CD14-positive monocyte (primary cell): ENCODE results near the gene ALDH7A1. TPM values are rescaled to one million over a fixed set of nuclear protein-coding genes. Genes with fewer than 3 reads are reported as not detected.

ENCODE experiments used
- DNase-seq, 3 donors: peaks; one replicate each; pipeline ENCODE4 v3.0.0-alpha.2; 2011 to 2022
- H2AFZ ChIP-seq: 2 replicates; pipeline ENCODE4 v1.6.0; 2012; ENCODE audit warnings: mild to moderate bottlenecking, low read depth, low read length, inconsistent platforms; ENCODE audit not compliant: insufficient read depth, poor library complexity, severe bottlenecking
- H3K27ac ChIP-seq, 2 donors: 1 replicate in 1 of 2; 2 replicates in 1 of 2; pipeline ENCODE4 v1.5.1; 2012 to 2013; ENCODE audit warnings: low read length in 2 of 2, control low read depth in 1 of 2, inconsistent platforms in 1 of 2, low read depth in 1 of 2, mild to moderate bottlenecking in 1 of 2
- H3K27me3 ChIP-seq, 2 donors: one replicate each; pipeline versions ENCODE4 v1.6.0 to v1.6.1; 2011 to 2013; ENCODE audit warnings: low read length in 2 of 2; ENCODE audit not compliant: control insufficient read depth in 2 of 2, insufficient read depth in 2 of 2
- H3K36me3 ChIP-seq, 2 donors: replicated peaks in 1 of 2; 1 replicate in 1 of 2; 2 replicates in 1 of 2; pipeline versions ENCODE4 v1.5.1 to v1.6.1; 2012 to 2013; ENCODE audit warnings: low read length in 2 of 2, control low read depth in 1 of 2, inconsistent platforms in 1 of 2, mild to moderate bottlenecking in 1 of 2; ENCODE audit not compliant: insufficient read depth in 2 of 2, control insufficient read depth in 1 of 2
- H3K4me1 ChIP-seq, 2 donors: 1 replicate in 1 of 2; 2 replicates in 1 of 2; pipeline versions ENCODE4 v1.5.1 to v1.6.1; 2012 to 2013; ENCODE audit warnings: low read length in 2 of 2, control low read depth in 1 of 2, inconsistent platforms in 1 of 2, mild to moderate bottlenecking in 1 of 2, moderate library complexity in 1 of 2; ENCODE audit not compliant: insufficient read depth in 2 of 2, control insufficient read depth in 1 of 2
- H3K4me2 ChIP-seq: replicated peaks from 2 replicates; pipeline ENCODE3; 2012; ENCODE audit warnings: low read length, moderate library complexity, mild to moderate bottlenecking; ENCODE audit not compliant: poor library complexity, severe bottlenecking; ENCODE audit errors: extremely low read depth
- H3K4me3 ChIP-seq, 3 experiments: fragments of 200-600 bp in 1 of 3; sonication (generic) in 1 of 3; replicated peaks in 1 of 3; 1 replicate in 2 of 3; 2 replicates in 1 of 3; pipeline ENCODE4 v1.5.1; 2011 to 2013; ENCODE audit warnings: low read length in 3 of 3, mild to moderate bottlenecking in 3 of 3, control low read depth in 2 of 3, low read depth in 2 of 3, inconsistent platforms in 1 of 3, moderate library complexity in 1 of 3
- H3K79me2 ChIP-seq: 2 replicates; pipeline ENCODE4 v1.6.0; 2012; ENCODE audit warnings: mild to moderate bottlenecking, control low read depth, inconsistent platforms, low read length, moderate library complexity; ENCODE audit not compliant: insufficient read depth
- H3K9ac ChIP-seq: 2 replicates; pipeline ENCODE4 v1.6.0; 2017; ENCODE audit warnings: low read length, mild to moderate bottlenecking; ENCODE audit not compliant: insufficient read depth, poor library complexity, severe bottlenecking
- H3K9me3 ChIP-seq, 2 donors: replicated peaks in 1 of 2; 1 replicate in 1 of 2; 2 replicates in 1 of 2; pipeline versions ENCODE4 v1.5.1 to v1.6.1; 2012 to 2013; ENCODE audit warnings: low read length in 2 of 2, control low read depth in 1 of 2; ENCODE audit not compliant: control insufficient read depth in 1 of 2, insufficient read depth in 1 of 2
- H4K20me1 ChIP-seq: 2 replicates; pipeline ENCODE4 v1.6.0; 2012; ENCODE audit warnings: mild to moderate bottlenecking, low read length, control low read depth, moderate library complexity; ENCODE audit not compliant: insufficient read depth
- H3K27ac Mint-ChIP-seq, 7 donors: one replicate each; pipeline ENCODE4 v1.8.0; 2020; ENCODE audit warnings: mild to moderate bottlenecking in 7 of 7, mixed read lengths in 7 of 7, moderate library complexity in 6 of 7, inconsistent platforms in 2 of 7
- H3K27me3 Mint-ChIP-seq, 3 donors: one replicate each; pipeline ENCODE4 v1.8.0; 2021 to 2022; ENCODE audit warnings: low read depth in 3 of 3, mild to moderate bottlenecking in 3 of 3, mixed read lengths in 3 of 3, moderate library complexity in 3 of 3, inconsistent platforms in 1 of 3
- H3K36me3 Mint-ChIP-seq, 2 donors: one replicate each; pipeline ENCODE4 v1.8.0; 2020; ENCODE audit warnings: mixed read lengths in 2 of 2, inconsistent platforms in 1 of 2, mild to moderate bottlenecking in 1 of 2
- H3K4me1 Mint-ChIP-seq: one replicate; pipeline ENCODE4 v1.8.0; 2020; ENCODE audit warnings: mild to moderate bottlenecking, mixed read lengths
- H3K4me3 Mint-ChIP-seq, 2 donors: one replicate each; pipeline ENCODE4 v1.8.0; 2020; ENCODE audit warnings: mild to moderate bottlenecking in 2 of 2, mixed read lengths in 2 of 2, moderate library complexity in 1 of 2
- H3K9me3 Mint-ChIP-seq, 7 donors: one replicate each; pipeline ENCODE4 v1.8.0; 2020 to 2022; ENCODE audit warnings: mixed read lengths in 7 of 7, mild to moderate bottlenecking in 6 of 7, moderate library complexity in 6 of 7, inconsistent platforms in 2 of 7
- WGBS: methylation state at CpG from one replicate; pipeline ENCODE4 v1.1.5; 2013; ENCODE audit warnings: missing lambda C conversion rate; ENCODE audit not compliant: insufficient coverage; 5-methylcytosine and 5-hydroxymethylcytosine counted together
- intact Hi-C, 2 donors: fragments of 100-400 bp; cut with micrococcal nuclease; formaldehyde crosslinking; loops; one replicate each; pipeline versions ENCODE4 v1.15.0 to v1.15.1; 2023
- polyA plus RNA-seq, 3 donors: library from polyadenylated mRNA; depleted of rRNA in 1 of 3; unstranded in 2 of 3; stranded (reverse) in 1 of 3; fragments of 300-500 nt in 2 of 3; fragments of >200 nt in 1 of 3; fragmentation: Illumina TruSeq in 2 of 3; gene quantifications; 1 replicate in 2 of 3; 2 replicates in 1 of 3; pipeline ENCODE4 v1.2.3, GENCODE V29; 2012 to 2021
- TF ChIP-seq, protein P1 (sequence below): fragments of 200-600 bp; IDR thresholded peaks from one replicate; pipeline ENCODE4 v1.8.0; 2022; ENCODE audit warnings: antibody characterized with exemption, mild to moderate bottlenecking

Gene ALDH7A1
- polyA plus RNA-seq, 3 donors, result 0.44 to 0.67 (median 0.59) TPM

DNA sequence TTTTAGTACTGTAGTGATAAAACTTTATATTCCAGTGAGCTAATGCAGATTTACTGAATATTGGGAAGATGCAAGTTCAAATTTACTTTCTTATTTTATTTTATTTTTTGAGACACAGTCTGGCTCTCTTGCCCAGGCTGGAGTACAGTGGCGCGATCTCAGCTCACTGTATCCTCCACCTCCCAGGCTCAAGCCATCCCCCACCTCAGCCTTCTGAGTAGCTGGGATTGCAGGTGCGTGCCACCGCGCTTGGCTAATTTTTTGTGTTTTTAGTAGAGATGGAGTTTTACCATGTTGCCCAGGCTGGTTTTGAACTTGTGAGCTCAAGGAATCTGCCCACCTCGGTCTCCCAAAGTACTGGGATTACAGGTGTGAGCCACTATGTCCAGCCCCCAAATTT, 15.6 kb upstream of the ALDH7A1 start:
- no peak for DNase-seq
- H3K27me3 Mint-ChIP-seq, result no peaks in the 10 kb centered on the region
- no peaks in the 10 kb centered on the region for H3K9me3 Mint-ChIP-seq
- Histone ChIP-seq H3K4me3 (no peak overlapping the region), H3K4me1 (no peaks in the 10 kb centered on the region), H2AFZ (no peak overlapping the region), H3K27me3 (no peaks in the 10 kb centered on the region), H3K4me2 (no peak overlapping the region), H3K36me3 (peaks cover 54 to 90% of the 10 kb centered on the region in 2 donors), H3K9me3 (no peaks in the 10 kb centered on the region), H3K27ac (no peak overlapping the region), H3K79me2 (peaks cover 59% of the 10 kb centered on the region), H3K9ac (no peak overlapping the region), H4K20me1 (peaks cover 40% of the 10 kb centered on the region)
- no peak overlapping the region for H3K27ac Mint-ChIP-seq
- H3K4me1 Mint-ChIP-seq, result peaks cover 5% of the 10 kb centered on the region
- WGBS, result no CpG with 5 or more reads among the region's 6 CpGs
- TF ChIP-seq, protein P1, sequence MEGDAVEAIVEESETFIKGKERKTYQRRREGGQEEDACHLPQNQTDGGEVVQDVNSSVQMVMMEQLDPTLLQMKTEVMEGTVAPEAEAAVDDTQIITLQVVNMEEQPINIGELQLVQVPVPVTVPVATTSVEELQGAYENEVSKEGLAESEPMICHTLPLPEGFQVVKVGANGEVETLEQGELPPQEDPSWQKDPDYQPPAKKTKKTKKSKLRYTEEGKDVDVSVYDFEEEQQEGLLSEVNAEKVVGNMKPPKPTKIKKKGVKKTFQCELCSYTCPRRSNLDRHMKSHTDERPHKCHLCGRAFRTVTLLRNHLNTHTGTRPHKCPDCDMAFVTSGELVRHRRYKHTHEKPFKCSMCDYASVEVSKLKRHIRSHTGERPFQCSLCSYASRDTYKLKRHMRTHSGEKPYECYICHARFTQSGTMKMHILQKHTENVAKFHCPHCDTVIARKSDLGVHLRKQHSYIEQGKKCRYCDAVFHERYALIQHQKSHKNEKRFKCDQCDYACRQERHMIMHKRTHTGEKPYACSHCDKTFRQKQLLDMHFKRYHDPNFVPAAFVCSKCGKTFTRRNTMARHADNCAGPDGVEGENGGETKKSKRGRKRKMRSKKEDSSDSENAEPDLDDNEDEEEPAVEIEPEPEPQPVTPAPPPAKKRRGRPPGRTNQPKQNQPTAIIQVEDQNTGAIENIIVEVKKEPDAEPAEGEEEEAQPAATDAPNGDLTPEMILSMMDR, result no peak
- intact Hi-C loops, result no loop called here
- H3K4me3 Mint-ChIP-seq, result no peak overlapping the region
- peaks cover 60 to 91% of the 10 kb centered on the region in 2 donors for H3K36me3 Mint-ChIP-seq

DNA sequence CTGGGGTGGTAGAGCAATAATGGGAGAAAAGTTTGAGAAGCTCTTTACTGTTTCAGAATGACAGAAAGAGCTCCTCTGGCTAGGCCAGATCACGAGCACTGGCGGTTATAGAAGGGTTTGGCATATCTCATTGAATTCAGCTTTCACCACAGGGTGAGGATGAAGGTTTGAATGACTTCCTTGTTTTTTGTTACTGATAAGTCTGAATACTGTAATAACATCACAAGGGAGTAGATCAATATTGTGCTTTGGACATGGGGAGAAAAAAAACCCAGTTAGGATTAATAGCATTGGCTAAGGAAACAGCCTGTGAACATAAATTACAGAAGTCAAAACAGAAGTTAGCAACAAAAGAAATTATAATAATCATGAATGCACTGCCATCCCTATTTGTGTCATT, 15.1 kb upstream of the ALDH7A1 start:
- Mint-ChIP-seq H3K4me1 (peaks cover 8% of the 10 kb centered on the region), H3K4me3 (no peak overlapping the region), H3K27ac (peak overlapping the region in 2 of 7 donors; percentile 4 to 76), H3K27me3 (no peaks in the 10 kb centered on the region), H3K9me3 (no peaks in the 10 kb centered on the region), H3K36me3 (peaks cover 63 to 92% of the 10 kb centered on the region in 2 donors)
- no peak overlapping the region for H3K9ac ChIP-seq
- no peak overlapping the region for H3K4me2 ChIP-seq
- TF ChIP-seq, protein P1, result no peak
- no peak overlapping the region for H3K27ac ChIP-seq
- peaks cover 52 to 90% of the 10 kb centered on the region in 2 donors for H3K36me3 ChIP-seq
- no peak overlapping the region for H3K4me3 ChIP-seq
- no peak for DNase-seq
- no CpG with 5 or more reads among the region's 2 CpGs for WGBS
- no peaks in the 10 kb centered on the region for H3K27me3 ChIP-seq
- intact Hi-C loops, result no loop called here
- peaks cover 64% of the 10 kb centered on the region for H3K79me2 ChIP-seq
- no peaks in the 10 kb centered on the region for H3K9me3 ChIP-seq
- peaks cover 40% of the 10 kb centered on the region for H4K20me1 ChIP-seq
- no peaks in the 10 kb centered on the region for H3K4me1 ChIP-seq
- no peak overlapping the region for H2AFZ ChIP-seq
